Measurements from ENCODE around the gene ART3. TPM values are rescaled to one million over a fixed set of nuclear protein-coding genes. Genes with fewer than 3 reads are reported as not detected.

The ART3 gene
- total and polyA plus RNA-seq, 2 of the 8 experiments (the other 6 are each of a cell fraction or from before 2014, with no cell fraction given) = 0.21 to 0.63 TPM

- TF ChIP-seq CHD7 (IDR thresholded peaks at IDR 0.05; ENCODE audit: insufficient replicate concordance, low read length) (no peak), CHD2 (IDR thresholded peaks at IDR 0.05; ENCODE audit: low read length) (no peak), POU5F1 (IDR thresholded peaks at IDR 0.05; ENCODE audit: low read depth, low read length) (no peak), CHD1 (IDR thresholded peaks at IDR 0.05; ENCODE audit: low read depth, low read length) (no peak), SP2 (IDR thresholded peaks at IDR 0.05; ENCODE audit: low read length) (no peak), FOSL1 (IDR thresholded peaks at IDR 0.05; ENCODE audit: insufficient read depth, low read depth, low read length) (no peak), E2F6 (IDR thresholded peaks at IDR 0.05) (no peak), BACH1 (IDR thresholded peaks at IDR 0.05; ENCODE audit: low read length) (no peak), CTBP2 (IDR thresholded peaks at IDR 0.05; ENCODE audit: borderline replicate concordance, insufficient read depth, insufficient read length, low read length) (no peak), BRCA1 (IDR thresholded peaks at IDR 0.05; ENCODE audit: low read depth, low read length) (no peak), SIN3A (conservative IDR thresholded peaks at IDR 0.05 in 1 of 2, IDR thresholded peaks at IDR 0.05 in 1 of 2; ENCODE audit: low read depth in 1 of 2, low read length in 2 of 2) (no peak), KDM5A (IDR thresholded peaks at IDR 0.05; ENCODE audit: low read length) (no peak)
Measured at GRCh38 chr4:76117536-76117935, 43.0 kb downstream of the ART3 start (continued).
